ENCODE results near the gene OR51E1. TPM values are rescaled to one million over a fixed set of nuclear protein-coding genes. Genes with fewer than 3 reads are reported as not detected.

OR51E1 gene
- total RNA-seq, 3 donors from 2014 or later, result 0.32 to 0.95 (median 0.67) TPM

- Histone ChIP-seq H3K9me3 (no peaks in the 10 kb centered on the region), H3K4me1 (ENCODE audit: low read depth) (no peaks in the 10 kb centered on the region), H3K4me3 (no peak overlapping the region), H3K36me3 (ENCODE audit: low read depth) (no peaks in the 10 kb centered on the region)
- intact Hi-C loops (cut with DNase I, micrococcal nuclease), result no loop called here
- DNase-seq (no peak), ATAC-seq (no peak)
- TF ChIP-seq CTCF (IDR thresholded peaks at IDR 0.05), result no peak
These were observed 39.0 kb downstream of the OR51E1 start for GRCh38 chr11:4682623-4683419.

DNA sequence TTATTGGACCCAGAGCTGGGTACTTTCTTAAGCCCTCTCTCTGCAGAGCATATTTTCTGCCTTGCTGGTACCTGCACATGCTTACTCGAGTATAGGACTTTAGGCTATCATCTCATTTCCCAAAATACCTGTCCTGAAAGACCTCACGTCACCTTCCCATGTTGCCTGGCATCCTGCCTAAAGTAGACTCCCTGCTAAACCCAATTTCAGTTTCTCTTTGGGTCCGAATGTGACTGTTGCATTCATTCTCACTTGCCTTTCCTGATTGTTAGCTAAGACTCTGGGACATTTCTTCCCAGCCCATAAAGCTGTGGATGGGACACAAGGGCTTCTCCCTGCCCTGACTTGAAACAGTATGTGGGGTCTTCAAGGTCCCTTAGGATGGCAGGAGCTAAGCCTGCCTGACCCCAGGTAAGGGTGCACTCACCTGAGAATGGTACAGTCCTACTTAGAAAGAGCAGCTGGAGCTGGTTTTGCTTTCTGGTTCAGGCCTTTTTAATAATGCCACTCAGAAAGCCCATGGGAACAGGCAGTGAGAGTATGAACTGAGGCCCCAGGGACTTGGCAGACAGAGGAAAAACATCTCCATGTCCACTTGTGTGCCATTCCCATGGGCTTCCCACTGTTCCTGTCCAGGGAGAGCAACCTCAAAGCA, 41.0 kb downstream of the OR51E1 start:
- intact Hi-C loops (cut with DNase I, micrococcal nuclease), result no loop called here
- no peaks in the 10 kb centered on the region for H3K4me1 ChIP-seq (ENCODE audit: low read depth)
- no peak for TF ChIP-seq CTCF (IDR thresholded peaks at IDR 0.05)
- H3K36me3 ChIP-seq (ENCODE audit: low read depth), result no peaks in the 10 kb centered on the region
- H3K9me3 ChIP-seq, result no peaks in the 10 kb centered on the region
- H3K4me3 ChIP-seq, result no peak overlapping the region
- no peak for DNase-seq
- ATAC-seq, result no peak

GRCh38 chr11:4695442-4695841, 51.7 kb downstream of the OR51E1 start:
- ATAC-seq (no peak), DNase-seq (no peak)
- H3K9me3 ChIP-seq, result no peaks in the 10 kb centered on the region
- no peaks in the 10 kb centered on the region for H3K4me1 ChIP-seq (ENCODE audit: low read depth)
- no peaks in the 10 kb centered on the region for H3K36me3 ChIP-seq (ENCODE audit: low read depth)
- no peak overlapping the region for H3K4me3 ChIP-seq
- intact Hi-C loops (cut with DNase I, micrococcal nuclease), result no loop called here
- no peak for TF ChIP-seq CTCF (IDR thresholded peaks at IDR 0.05)

DNA sequence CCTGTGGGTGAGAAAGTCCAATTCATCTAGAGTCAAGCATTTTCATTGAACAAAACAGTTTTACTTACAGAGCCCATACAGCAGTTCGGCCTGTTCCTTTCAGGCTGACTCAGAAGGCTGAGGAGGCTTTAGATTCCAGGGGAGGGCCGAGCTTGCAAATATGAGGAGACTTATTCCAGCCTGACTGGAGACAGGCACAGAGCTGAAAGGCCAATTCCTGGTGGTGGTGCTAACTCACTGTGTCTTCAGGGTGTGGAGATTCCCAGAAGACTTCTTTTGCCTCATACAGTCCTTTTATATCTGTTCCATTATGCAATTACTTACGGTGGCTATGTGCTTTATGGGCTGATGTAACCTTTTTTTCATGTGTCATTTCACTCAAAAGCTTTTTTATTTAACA, 53.8 kb downstream of the OR51E1 start, which contains the start of gene OR51E2:
TSS of gene OR51E2 (minus strand) at position 269 of the 400 bp plus-strand sequence. CDS start 15,142 bp downstream, outside the sequence.
- no peak for DNase-seq
- no peaks in the 10 kb centered on the region for H3K4me1 ChIP-seq (ENCODE audit: low read depth)
- no peaks in the 10 kb centered on the region for H3K9me3 ChIP-seq
- no peak for TF ChIP-seq CTCF (IDR thresholded peaks at IDR 0.05)
- no peaks in the 10 kb centered on the region for H3K36me3 ChIP-seq (ENCODE audit: low read depth)
- H3K4me3 ChIP-seq, result no peak within 1 kb of the TSS
- intact Hi-C loops (cut with DNase I, micrococcal nuclease), result no loop called here
- ATAC-seq, result peak; percentile 13

GRCh38 chr11:4699697-4700435, 56.1 kb downstream of the OR51E1 start:
- intact Hi-C loops (cut with DNase I, micrococcal nuclease), result no loop called here
- DNase-seq (no peak), ATAC-seq (no peak)
- TF ChIP-seq CTCF (IDR thresholded peaks at IDR 0.05), result no peak
- Histone ChIP-seq H3K36me3 (ENCODE audit: low read depth) (no peaks in the 10 kb centered on the region), H3K4me1 (ENCODE audit: low read depth) (no peaks in the 10 kb centered on the region), H3K9me3 (no peaks in the 10 kb centered on the region), H3K4me3 (no peak overlapping the region)
